Activated CD8-positive, alpha-beta memory T cell treated with anti-CD3 and anti-CD28 coated beads, Interleukin-2, amount 10 ng/mL, durations not matched to agents 7 days and 5 days (primary cell): ENCODE results near the gene KIF11. TPM values are rescaled to one million over a fixed set of nuclear protein-coding genes. Genes with fewer than 3 reads are reported as not detected.

ENCODE experiments used
- ATAC-seq: fragments of 150-1000 bp; cut with Tn5 transposase; one replicate; pipeline ENCODE4 v1.10.0; 2021; ENCODE audit warnings: moderate library complexity
- CTCF ChIA-PET: fragments of 350-600 bp; sonication (Branson Sonifier 250); formaldehyde crosslinking; loops from one replicate; lab custom pipeline; 2021; ENCODE audit warnings: antibody characterized with exemption; lab: Charles Lee
- DNase-seq: peaks from one replicate; pipeline ENCODE4 v3.0.0-alpha.2; 2020
- H3K27ac Mint-ChIP-seq: one replicate; pipeline ENCODE4 v1.8.0; 2021; ENCODE audit warnings: mild to moderate bottlenecking, mixed read lengths
- H3K27me3 Mint-ChIP-seq: one replicate; pipeline ENCODE4 v1.8.0; 2021; ENCODE audit warnings: mixed read lengths
- H3K36me3 Mint-ChIP-seq: one replicate; pipeline ENCODE4 v1.8.0; 2021; ENCODE audit warnings: mild to moderate bottlenecking, mixed read lengths
- H3K4me1 Mint-ChIP-seq: one replicate; pipeline ENCODE4 v1.8.0; 2021; ENCODE audit warnings: mixed read lengths
- H3K4me3 Mint-ChIP-seq: one replicate; pipeline ENCODE4 v1.8.0; 2021; ENCODE audit warnings: mild to moderate bottlenecking, moderate library complexity, mixed read lengths
- H3K9me3 Mint-ChIP-seq: one replicate; pipeline ENCODE4 v1.8.0; 2022; ENCODE audit warnings: low read depth, mixed read lengths
- total RNA-seq, 2 experiments: library from RNA; stranded (reverse); gene quantifications; one replicate each; pipeline ENCODE4 v1.2.3, GENCODE V29; 2021

KIF11 gene
- total RNA-seq, 2 experiments from 2014 or later: 76.9 to 79.6 TPM

DNA sequence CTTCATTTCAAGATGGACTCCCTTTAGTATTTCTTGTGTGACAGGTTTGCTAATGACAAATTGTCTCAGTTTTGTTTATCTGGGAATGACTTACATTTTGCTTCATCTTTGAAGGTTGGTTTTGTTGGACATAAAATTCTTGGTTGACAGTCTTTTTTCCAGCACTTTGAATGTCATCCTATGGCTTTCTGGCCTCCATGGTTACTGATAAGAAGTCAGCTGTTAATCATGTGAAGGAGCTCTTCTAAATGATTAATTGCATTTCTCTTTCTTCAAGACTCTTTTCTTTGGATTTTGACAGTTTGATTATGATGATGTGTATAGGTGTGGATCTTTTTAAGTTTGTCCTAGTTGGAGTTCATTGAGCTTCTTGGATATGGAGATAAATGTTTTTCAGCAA is 69.9 kb downstream of the KIF11 start:
- ATAC-seq (no peak), DNase-seq (no peak)
- Mint-ChIP-seq H3K27ac (no peak overlapping the region), H3K27me3 (peaks cover 6% of the 10 kb centered on the region), H3K36me3 (peaks cover 8% of the 10 kb centered on the region), H3K4me3 (no peak overlapping the region), H3K4me1 (no peaks in the 10 kb centered on the region), H3K9me3 (peaks cover 5% of the 10 kb centered on the region)
- CTCF ChIA-PET: no interaction called here

DNA sequence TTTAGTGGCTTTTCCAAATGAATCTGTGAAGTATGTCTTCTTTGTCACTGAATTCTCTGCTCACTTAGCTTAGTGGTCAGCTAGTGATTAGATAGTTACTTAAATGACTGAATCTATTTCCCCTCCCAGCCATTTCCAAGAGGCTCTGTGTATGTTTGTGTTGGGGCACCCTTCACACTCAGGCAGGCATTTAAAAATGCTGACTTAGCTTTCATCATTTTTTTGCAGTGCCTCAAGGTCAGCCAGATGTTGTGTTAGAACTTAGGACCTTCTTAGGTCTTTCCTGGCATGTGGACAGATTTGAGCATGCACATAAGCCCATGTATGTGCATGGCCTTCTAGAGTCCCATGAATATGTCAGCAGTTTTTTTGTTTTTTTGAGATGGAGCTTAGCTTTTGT is 71.4 kb downstream of the KIF11 start:
- H3K36me3 Mint-ChIP-seq: peaks cover 8% of the 10 kb centered on the region
- CTCF ChIA-PET: interaction anchor here (0.7 kb wide), 1 partner anchor 113 kb away, joined by 3 read pairs; no protein-coding TSS in a partner anchor
- DNase-seq: no peak
- H3K27me3 Mint-ChIP-seq: peaks cover 6% of the 10 kb centered on the region
- no peak overlapping the region for H3K27ac Mint-ChIP-seq
- H3K4me3 Mint-ChIP-seq: no peak overlapping the region
- no peaks in the 10 kb centered on the region for H3K4me1 Mint-ChIP-seq
- peaks cover 5% of the 10 kb centered on the region for H3K9me3 Mint-ChIP-seq
- no peak for ATAC-seq

DNA sequence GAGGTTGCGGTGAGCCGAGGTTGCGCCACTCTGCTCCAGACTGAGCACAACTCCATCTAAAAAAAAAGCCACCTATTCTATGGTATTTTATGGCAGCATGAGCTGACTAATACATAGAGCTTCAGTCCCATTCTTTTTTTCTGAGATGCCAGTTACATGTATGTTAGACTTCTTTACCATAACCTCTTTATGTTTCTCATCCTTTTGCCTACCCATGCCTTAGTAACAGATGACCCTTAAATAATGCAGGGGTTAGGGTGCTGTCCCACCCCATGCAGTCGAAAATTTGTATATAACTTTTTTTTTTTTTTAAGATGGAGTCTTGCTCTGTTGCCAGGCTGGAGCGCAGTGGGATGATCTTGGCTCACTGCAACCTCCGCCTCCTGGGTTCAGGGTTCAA is 74.1 kb downstream of the KIF11 start:
- H3K9me3 Mint-ChIP-seq: peaks cover 5% of the 10 kb centered on the region
- no peaks in the 10 kb centered on the region for H3K4me1 Mint-ChIP-seq
- no peak for ATAC-seq
- H3K27me3 Mint-ChIP-seq: peaks cover 6% of the 10 kb centered on the region
- no peak for DNase-seq
- peaks cover 8% of the 10 kb centered on the region for H3K36me3 Mint-ChIP-seq
- no peak overlapping the region for H3K4me3 Mint-ChIP-seq
- no peak overlapping the region for H3K27ac Mint-ChIP-seq
- CTCF ChIA-PET: no interaction called here

- Mint-ChIP-seq H3K9me3 (no peaks in the 10 kb centered on the region), H3K4me1 (no peaks in the 10 kb centered on the region), H3K36me3 (no peaks in the 10 kb centered on the region), H3K4me3 (no peak overlapping the region), H3K27ac (no peak overlapping the region), H3K27me3 (peaks cover 15% of the 10 kb centered on the region)
- ATAC-seq: no peak
- no peak for DNase-seq
- CTCF ChIA-PET: no interaction called here
Measured at GRCh38 chr10:92677708-92678107, 84.8 kb downstream of the KIF11 start.

DNA sequence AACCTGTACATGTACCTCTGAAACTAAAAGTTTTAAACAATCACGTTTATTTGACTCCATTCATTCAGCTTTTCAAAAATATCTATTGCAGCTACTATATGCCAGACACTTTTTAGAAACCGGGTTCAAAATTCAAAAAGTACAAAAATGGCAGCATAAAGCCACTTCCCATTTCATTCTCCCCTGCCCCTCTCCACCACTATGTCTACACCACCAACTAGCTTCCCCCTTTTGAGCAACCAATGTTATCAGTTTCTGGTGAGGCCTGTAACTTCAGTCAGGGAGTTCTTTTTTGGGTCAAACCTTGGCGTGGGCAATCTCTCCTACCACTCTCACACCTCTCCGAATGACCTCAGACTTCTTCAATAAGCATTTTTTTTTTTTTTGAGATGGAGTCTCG is 85.3 kb downstream of the KIF11 start:
- CTCF ChIA-PET: no interaction called here
- Mint-ChIP-seq H3K36me3 (no peaks in the 10 kb centered on the region), H3K27ac (no peak overlapping the region)

GRCh38 chr10:92681306-92681834 is 88.4 kb downstream of the KIF11 start:
- Mint-ChIP-seq H3K27ac (no peak overlapping the region), H3K9me3 (peaks cover 2% of the 10 kb centered on the region), H3K36me3 (no peaks in the 10 kb centered on the region), H3K27me3 (peaks cover 46% of the 10 kb centered on the region), H3K4me3 (no peak overlapping the region), H3K4me1 (no peaks in the 10 kb centered on the region)
- CTCF ChIA-PET: interaction anchor here (0.8 to 1.3 kb wide), 2 partner anchors 8 to 18 kb away, joined by 3 read pairs; partner anchors contain the start of gene HHEX
- DNase-seq: no peak
- no peak for ATAC-seq

More for the DNA sequence above, 85.3 kb downstream of the KIF11 start:
- Mint-ChIP-seq H3K9me3 (no peaks in the 10 kb centered on the region), H3K27me3 (peaks cover 18% of the 10 kb centered on the region), H3K4me3 (no peak overlapping the region), H3K4me1 (no peaks in the 10 kb centered on the region)
- no peak for ATAC-seq
- DNase-seq: no peak

DNA sequence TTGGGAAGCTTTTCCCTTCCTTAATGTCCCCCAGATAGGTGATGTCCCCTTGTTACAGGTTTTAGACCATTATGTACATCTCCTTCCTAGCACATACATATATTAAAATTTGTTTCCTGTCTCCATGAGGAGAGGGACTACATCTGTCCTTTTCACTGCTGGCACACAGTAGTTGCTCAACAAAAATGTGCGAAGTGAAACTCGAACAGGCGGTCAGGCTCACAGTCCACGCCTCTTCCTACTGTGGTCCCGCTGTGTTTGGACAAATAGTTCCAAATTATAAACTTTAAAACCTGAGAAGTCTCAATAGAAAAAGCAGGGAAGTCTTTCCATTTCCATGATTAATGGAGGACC is 95.6 kb downstream of the KIF11 start:
- ATAC-seq: no peak

GRCh38 chr10:92688927-92689662 is 96.2 kb downstream of the KIF11 start:
- Mint-ChIP-seq H3K4me3 (peak overlapping the region; percentile 51), H3K4me1 (peaks cover 26% of the 10 kb centered on the region), H3K36me3 (no peaks in the 10 kb centered on the region), H3K27me3 (peaks cover 77% of the 10 kb centered on the region), H3K27ac (no peak overlapping the region), H3K9me3 (peaks cover 2% of the 10 kb centered on the region)
- ATAC-seq (peak; percentile 37), DNase-seq (no peak)
- CTCF ChIA-PET: interaction anchor here (0.8 to 1.2 kb wide), 2 partner anchors 8 to 98 kb away, joined by 3 read pairs; no protein-coding TSS in a partner anchor

More for the DNA sequence above, 95.6 kb downstream of the KIF11 start:
- no peaks in the 10 kb centered on the region for H3K36me3 Mint-ChIP-seq
- peaks cover 2% of the 10 kb centered on the region for H3K9me3 Mint-ChIP-seq
- H3K4me1 Mint-ChIP-seq: peaks cover 26% of the 10 kb centered on the region
- peak overlapping the region; percentile 51 for H3K4me3 Mint-ChIP-seq
- DNase-seq: no peak
- H3K27me3 Mint-ChIP-seq: peaks cover 76% of the 10 kb centered on the region
- H3K27ac Mint-ChIP-seq: no peak overlapping the region
- CTCF ChIA-PET: interaction anchor here (1.2 kb wide), 1 partner anchor 7 kb away, joined by 3 read pairs; no protein-coding TSS in a partner anchor

- CTCF ChIA-PET: interaction anchor here (0.8 to 1.2 kb wide), 2 partner anchors 9 to 99 kb away, joined by 3 read pairs; no protein-coding TSS in a partner anchor
- peaks cover 77% of the 10 kb centered on the region for H3K27me3 Mint-ChIP-seq
- H3K4me3 Mint-ChIP-seq: peak within 1 kb of the TSS; percentile 58
- H3K27ac Mint-ChIP-seq: no peak within 1 kb of the TSS
- peak; percentile 68 for ATAC-seq
- peak; percentile 49 for DNase-seq
- peaks cover 26% of the 10 kb centered on the region for H3K4me1 Mint-ChIP-seq
- no peaks in the 10 kb centered on the region for H3K36me3 Mint-ChIP-seq
- H3K9me3 Mint-ChIP-seq: peaks cover 2% of the 10 kb centered on the region
Measured at GRCh38 chr10:92689663-92690210, 96.8 kb downstream of the KIF11 start, which contains the start of gene HHEX. Gene HHEX (plus strand): TSS chr10:92689955. CDS start chr10:92689987, 32 bp downstream.

- ATAC-seq (peak; percentile 62), DNase-seq (peak; percentile 79)
- CTCF ChIA-PET: interaction anchor here (0.6 kb wide), 1 partner anchor 23 kb away, joined by 3 read pairs; no protein-coding TSS in a partner anchor
- peak overlapping the region; percentile 58 for H3K4me3 Mint-ChIP-seq
- no peak overlapping the region for H3K27ac Mint-ChIP-seq
- peaks cover 76% of the 10 kb centered on the region for H3K27me3 Mint-ChIP-seq
- peaks cover 2% of the 10 kb centered on the region for H3K9me3 Mint-ChIP-seq
- no peaks in the 10 kb centered on the region for H3K36me3 Mint-ChIP-seq
- H3K4me1 Mint-ChIP-seq: peaks cover 26% of the 10 kb centered on the region
Measured at GRCh38 chr10:92690211-92690914, 97.4 kb downstream of the KIF11 start.

DNA sequence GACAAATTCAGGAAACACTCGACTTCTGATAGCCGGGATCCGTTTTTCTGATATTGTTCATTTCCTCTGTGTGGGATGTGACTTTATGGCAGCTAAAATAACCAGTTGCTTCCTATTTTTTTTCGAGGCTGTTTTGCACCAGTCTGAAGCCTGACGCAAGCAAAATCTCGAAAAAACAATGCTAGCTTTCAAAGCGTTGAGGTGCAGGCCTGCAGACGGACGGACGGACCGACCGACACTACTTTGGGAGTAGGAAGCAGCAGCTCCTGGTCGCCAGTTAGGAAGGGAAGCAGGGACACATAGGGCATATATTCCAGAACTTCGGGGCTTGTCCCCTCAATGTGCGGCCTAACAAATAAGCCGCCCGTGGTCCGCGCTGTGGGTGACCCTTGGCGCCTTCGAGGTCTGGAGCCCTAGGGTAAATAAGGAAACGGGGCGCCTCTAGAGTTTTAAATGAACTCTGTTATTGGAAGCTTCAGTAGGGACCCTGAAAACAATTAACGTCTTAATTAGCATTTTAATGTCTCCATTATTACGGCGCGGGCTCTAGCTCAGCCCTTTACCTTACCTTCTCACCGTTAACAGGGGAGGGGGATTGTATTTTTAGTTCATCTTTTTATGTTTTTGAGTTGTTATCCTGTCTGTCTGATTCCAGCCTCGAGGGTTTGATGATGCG is 98.1 kb downstream of the KIF11 start:
- CTCF ChIA-PET: interaction anchor here (0.6 kb wide), 1 partner anchor 22 kb away, joined by 3 read pairs; no protein-coding TSS in a partner anchor
- Mint-ChIP-seq H3K9me3 (no peaks in the 10 kb centered on the region), H3K4me1 (peaks cover 26% of the 10 kb centered on the region), H3K27ac (no peak overlapping the region), H3K4me3 (peak overlapping the region; percentile 58), H3K27me3 (peaks cover 72% of the 10 kb centered on the region), H3K36me3 (no peaks in the 10 kb centered on the region)
- no peak for DNase-seq
- ATAC-seq: no peak

GRCh38 chr10:92691591-92692079 is 98.7 kb downstream of the KIF11 start:
- peaks cover 72% of the 10 kb centered on the region for H3K27me3 Mint-ChIP-seq
- H3K27ac Mint-ChIP-seq: no peak overlapping the region
- CTCF ChIA-PET: no interaction called here
- no peak for DNase-seq
- H3K4me3 Mint-ChIP-seq: peak overlapping the region; percentile 20
- ATAC-seq: no peak
- H3K4me1 Mint-ChIP-seq: peaks cover 26% of the 10 kb centered on the region
- no peaks in the 10 kb centered on the region for H3K36me3 Mint-ChIP-seq
- H3K9me3 Mint-ChIP-seq: no peaks in the 10 kb centered on the region
